NCI-H1092 treated with DMSO at 0.1 percent for 48 hours (cell line): Measurements from ENCODE around the gene ZNF525.
"Not testable (repeated sequence)": the region's sequence is repeated elsewhere in the genome, so short reads cannot be mapped to it uniquely, and the experiment has no call there.

Source experiments
- DNase-seq: peaks from one replicate; lab custom pipeline; 2025; lab: John Stamatoyannopoulos, UW

The ZNF525 gene

DNA sequence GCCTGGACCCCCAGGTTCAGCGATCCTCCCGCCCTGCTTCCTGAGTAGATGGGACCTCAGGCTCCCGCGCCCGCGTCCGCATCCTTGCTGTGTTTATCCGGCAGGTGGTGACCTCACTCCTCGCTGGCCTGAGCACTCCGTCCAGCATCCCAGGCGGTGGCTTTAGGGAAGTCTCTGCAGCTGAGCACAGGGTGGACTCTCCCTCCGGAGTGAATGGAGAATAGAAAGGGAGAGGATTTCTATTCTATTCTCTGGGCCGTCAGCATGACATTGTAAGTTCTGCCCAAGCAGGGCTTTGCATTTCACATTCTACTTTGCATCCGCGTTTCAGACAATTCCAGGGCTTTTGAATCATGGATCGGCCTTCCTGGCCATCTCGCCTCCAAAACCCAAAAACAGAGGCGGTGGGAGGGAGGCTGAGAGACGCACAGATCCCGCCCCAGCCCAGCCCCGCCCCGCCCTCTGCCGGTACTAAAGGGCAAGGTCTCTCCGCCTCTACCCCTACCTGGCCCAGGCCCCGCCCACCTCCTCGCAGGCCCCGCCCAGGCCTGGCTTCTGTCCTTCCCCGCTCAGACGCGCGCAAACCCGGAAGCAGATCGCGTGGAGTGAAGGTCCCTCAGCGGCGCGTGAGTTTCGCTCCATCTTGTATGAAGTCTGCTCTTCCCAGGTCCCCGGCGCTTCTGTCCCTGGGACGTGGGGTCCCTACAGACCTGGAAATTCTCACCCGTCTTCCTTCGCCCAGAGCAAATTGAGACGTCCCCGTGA is at the start of gene ZNF525:
Gene ZNF525, plus strand, starts transcription at position 572 of the 765 bp plus-strand sequence. CDS start 6,577 bp downstream, outside the sequence.
- DNase-seq = peak; percentile 59

- DNase-seq = no peak
These were observed 36.5 kb upstream of the ZNF525 start for GRCh38 chr19:53328967-53329366.

GRCh38 chr19:53332484-53332883 is 33.0 kb upstream of the ZNF525 start:
- no peak for DNase-seq

- no peak for DNase-seq
These were observed 32.4 kb upstream of the ZNF525 start for GRCh38 chr19:53333066-53333462.

DNA sequence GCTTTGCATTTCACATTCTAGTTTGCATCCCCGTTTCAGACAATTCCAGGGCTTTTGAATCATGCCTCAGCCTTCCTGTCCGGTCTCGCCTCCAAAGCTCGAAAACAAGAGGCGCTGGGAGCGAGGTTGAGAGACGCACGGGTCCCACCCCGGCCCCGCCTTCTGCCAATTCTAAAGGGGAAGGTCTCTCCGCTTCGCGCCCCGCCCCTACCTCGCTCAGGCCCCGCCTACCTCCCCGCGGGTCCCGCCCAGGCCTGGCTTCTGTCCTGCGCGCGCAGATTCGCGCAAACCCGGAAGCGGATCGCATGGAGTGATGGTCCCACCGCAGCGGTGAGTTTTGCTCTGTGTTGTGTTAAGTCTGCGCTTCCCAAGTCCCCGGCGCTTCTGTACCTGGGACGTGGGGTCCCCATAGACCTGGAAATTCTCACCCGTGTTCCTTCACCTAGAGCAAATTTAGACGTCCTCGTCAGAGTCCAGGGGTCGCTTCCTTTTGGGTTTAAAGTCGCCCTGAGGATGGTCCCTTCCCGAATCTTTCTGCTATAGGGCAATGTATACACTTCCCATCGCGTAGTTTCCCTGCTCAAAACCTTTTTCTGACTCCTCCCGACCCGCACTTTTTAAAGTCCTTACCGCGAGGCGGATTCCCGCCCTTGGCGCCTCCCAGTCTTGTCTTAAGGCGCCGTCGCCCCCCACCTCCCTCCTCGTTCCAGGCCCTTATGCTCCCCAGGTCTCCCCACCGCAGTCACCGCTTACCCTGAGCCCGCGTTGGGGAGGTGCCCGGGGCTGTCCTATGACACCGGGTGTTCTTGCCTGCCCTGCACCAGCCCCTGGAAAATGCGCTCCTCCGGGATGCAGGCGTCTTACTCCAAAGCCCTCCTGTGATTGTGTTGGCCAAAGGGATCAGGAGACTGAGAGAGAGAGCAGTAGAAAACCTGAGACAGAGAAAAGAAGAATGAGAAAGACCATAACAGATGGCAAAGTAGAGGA is 31.7 kb upstream of the ZNF525 start, which contains the start of gene ZNF845:
Gene ZNF845, plus strand, starts transcription at position 287 of the 987 bp plus-strand sequence. CDS start 7,559 bp downstream, outside the sequence.
- peak; percentile 59 for DNase-seq

DNA sequence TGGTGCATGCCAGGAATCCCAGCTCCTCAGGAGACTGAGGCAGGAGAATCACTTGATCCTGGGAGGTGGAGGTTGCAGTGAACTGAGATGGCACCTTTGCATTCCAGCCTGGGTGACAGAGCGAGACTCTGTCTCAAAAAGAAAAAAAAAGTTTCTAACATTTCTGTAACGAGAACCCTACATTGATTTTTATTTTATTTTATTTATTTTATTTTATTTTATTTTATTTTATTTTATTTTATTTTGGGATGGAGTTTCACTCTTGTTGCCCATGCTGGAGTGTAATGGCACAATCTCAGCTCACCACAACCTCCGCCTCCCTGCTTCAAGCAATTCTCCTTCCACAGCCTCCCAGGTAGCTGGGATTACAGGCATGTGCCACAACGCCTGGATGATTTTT is 21.1 kb upstream of the ZNF525 start:
- not testable (repeated sequence) for DNase-seq

GRCh38 chr19:53355739-53356138 is 9.8 kb upstream of the ZNF525 start:
- DNase-seq = no peak

DNA sequence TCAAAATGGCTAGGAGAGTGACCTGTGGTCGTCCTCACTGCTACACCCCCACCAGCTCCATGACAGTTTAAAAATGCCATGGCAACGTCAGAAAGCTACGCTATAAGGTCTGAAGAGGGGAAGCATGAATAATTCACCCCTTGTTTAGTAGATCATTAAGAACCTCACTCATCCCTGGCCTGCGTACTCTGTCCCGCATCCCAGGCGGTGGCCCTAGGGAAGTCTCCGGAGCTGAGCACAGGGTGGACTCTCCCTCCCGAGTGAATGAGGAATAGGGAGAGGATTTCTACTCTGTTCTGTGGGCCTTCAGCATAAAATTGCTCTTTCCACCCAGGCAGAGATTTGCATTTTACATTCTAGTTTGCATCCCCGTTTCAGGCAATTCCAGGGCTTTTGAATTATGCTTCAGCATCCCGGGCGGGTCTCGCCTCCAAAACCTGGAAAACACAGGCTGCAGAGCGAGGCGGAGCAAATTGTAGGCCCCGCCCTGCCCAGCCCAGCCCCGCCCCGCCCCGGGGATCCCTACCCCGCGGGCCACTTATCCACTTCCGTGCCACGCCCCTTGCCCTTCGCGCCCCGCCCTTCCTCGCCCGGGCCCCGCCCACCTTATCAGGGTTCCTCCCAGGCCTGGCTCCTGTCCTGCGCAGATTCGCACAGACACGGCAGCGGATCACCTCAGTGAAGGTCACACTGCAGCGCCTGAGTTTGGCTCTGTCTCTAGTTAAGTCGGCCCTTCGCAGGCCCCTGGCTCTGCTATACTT is 7.5 kb upstream of the ZNF525 start:
- DNase-seq = no peak

GRCh38 chr19:53360056-53360455 is 5.4 kb upstream of the ZNF525 start:
- not testable (repeated sequence) for DNase-seq

- DNase-seq = no peak
These were observed 491 bp downstream of the ZNF525 start for GRCh38 chr19:53365899-53366493.

- no peak for DNase-seq
These were observed 6.7 kb downstream of the ZNF525 start for GRCh38 chr19:53372196-53372595.

- no peak for DNase-seq
These were observed 8.8 kb downstream of the ZNF525 start for GRCh38 chr19:53374288-53374687.

DNA sequence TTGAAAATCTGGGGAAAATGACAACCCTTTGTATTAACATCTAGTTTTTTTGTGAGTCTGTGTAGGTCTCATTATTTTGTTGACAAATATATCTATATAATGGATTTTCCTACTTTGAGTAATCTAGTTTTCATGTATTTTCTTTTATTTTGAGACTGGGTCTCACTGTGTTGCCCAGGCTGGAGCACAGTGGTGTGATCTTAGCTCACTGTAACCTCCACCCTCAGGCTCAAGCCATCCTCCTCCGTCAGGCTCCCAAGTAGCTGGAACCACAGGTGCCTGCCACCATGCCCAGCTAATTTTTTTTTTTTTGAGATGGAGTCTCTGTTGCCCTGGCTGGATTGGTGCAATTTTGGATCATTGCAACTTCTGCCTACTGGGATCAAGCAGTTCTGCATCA is 9.2 kb downstream of the ZNF525 start:
- DNase-seq = no peak

DNA sequence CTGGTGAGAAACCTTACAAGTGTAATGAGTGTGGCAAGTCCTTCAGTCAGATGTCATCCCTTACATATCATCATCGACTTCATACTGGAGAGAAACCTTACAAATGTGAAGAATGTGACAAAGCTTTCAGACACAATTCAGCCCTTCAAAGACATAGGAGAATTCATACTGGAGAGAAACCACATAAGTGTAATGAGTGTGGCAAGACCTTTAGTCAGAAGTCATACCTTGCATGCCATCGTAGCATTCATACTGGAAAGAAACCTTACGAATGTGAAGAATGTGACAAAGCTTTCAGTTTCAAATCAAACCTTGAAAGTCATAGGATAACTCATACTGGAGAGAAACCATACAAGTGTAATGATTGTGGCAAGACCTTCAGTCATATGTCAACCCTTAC is 15.9 kb downstream of the ZNF525 start:
- no peak for DNase-seq

DNA sequence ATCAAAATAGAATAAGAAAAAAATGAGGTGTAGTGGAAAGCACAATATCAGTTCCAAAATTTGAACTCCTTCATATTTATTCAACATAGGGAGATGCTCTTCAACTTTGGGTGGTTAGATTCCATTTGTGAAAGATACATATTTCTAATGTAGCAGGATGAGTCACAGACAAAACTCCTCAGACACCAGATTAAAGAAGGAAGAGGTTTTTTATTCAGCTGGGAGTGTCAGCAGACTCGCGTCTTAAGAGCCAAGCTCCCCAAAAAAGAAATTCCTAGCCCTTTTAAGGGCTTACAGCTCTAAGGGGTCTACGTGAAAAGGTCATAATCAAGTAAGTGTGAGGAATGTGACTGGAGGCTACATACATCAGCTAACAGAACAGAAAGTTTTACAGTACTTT is 22.7 kb downstream of the ZNF525 start:
- DNase-seq = no peak

DNA sequence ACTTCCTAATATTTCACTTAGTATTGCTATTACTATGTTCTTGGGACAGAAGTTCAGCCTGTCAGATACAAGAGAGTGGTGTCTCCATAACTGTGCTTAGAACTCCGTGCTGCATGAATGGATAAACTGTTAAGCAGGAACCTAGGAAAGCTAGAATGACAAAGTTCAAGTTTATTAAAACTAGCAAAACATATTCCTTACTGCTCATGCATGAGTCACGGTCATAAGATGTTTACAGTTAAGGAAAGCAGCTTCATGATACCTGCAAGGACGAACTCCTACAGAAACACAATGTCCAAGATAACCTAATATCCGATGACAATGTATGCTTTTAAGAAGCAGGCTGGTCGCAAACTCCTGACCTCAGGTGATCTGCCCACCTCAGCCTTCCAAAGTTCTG is 23.4 kb downstream of the ZNF525 start:
- no peak for DNase-seq

- DNase-seq = peak; percentile 8
These were observed 24.1 kb downstream of the ZNF525 start for GRCh38 chr19:53389571-53389970.

DNA sequence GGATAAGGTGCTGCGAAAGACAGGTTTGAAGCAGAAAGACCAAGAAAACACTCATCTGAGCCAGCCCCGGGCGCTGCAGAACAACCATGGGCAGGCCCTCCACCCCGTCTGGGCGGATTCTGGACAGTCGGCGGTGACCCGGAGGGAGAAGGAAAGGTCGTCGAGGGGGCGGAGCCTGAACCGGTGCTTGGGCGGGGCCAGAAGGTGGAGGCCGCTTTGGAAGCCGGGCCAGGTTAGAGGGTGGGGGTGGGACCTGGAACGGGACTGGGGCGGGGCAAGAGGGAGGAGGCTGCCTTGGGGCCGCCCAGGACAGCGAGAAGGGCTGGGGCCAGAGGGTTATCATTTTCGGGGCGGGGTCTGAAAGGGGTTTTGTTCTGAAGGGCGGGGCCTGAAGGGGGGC is 24.5 kb downstream of the ZNF525 start:
- DNase-seq = no peak

DNA sequence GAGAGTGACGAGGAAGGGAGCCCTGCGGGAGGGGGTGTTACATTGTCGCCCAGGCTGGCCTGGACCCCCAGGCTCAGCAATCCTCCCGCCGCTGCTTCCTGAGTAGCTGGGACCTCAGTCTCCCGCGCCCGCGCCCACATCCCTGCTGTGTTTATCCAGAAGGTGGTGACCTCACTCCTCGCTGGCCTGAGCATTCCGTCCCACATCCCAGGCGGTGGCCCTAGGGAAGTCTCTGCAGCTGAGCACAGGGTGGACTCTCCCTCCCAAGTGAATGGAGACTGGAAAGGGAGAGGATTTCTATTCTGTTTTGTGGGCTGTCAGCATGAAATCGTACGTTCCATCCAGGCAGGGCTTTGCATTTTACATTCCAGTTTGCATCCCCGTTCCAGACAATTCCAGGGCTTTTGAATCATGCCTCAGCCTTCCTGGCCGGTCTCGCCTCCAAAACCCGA is 29.0 kb downstream of the ZNF525 start:
- DNase-seq = peak; percentile 52

DNA sequence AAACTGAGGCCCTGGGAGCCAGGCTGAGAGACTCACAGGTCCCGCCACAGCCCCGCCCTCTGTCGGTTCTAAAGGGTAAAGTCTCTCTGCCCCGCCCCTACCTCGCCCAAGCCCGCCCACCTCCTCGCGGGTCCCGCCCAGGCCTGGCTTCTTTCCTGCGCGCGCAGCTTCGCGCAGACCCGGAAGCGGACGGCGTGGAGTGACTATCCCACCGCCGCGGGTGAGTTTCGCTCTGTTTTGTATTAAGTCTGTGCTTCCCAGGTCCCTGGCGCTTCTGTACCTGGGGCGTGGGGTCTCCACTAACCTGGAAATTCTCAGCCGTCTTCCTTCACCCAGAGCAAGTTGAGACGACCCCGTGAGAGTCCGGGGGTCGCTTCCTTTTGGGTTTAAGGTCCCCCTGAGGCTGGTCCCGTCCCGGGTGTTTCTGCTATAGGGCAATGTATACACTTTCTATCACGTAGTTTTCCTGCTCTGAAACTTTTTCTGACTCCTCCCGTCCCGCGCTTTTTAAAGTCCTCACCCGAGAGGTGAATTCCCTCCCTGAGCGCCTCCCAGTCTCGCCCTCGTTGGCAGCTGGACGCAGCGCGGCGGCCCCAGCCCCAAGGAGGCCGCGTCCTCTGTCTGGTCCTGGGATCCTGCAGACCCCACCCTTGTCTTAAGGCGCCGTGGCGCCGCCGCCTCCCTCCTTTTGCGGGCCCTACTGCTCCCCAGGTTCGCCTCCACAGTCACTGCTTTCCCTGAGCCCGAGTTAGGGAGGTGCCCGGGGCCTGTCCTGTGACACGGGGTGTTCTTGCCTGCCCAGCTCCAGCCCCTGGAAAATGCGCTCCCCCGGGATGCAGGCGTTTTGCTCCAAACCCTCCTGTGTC is 29.7 kb downstream of the ZNF525 start, which contains the start of gene ZNF765:
Gene ZNF765, plus strand, starts transcription at position 176 of the 866 bp plus-strand sequence. CDS start 2,867 bp downstream, outside the sequence.
- peak; percentile 81 for DNase-seq
